Endothelial cell of umbilical vein (primary cell): ENCODE measurements around the gene ADAM10. TPM values are rescaled to one million over a fixed set of nuclear protein-coding genes. Genes with fewer than 3 reads are reported as not detected.

Experiments used
- BruUV-seq: library from RNA; stranded (reverse); fragments of 400-500 nt; replicated peaks from 2 replicates; lab custom pipeline; 2021; lab: Mats Ljungman, UMichigan
- CTCF ChIA-PET: fragments of 300-600, 350-600 bp; sonication (Branson Sonifier 250); formaldehyde crosslinking; loops from one replicate; lab custom pipeline; 2021; ENCODE audit warnings: antibody characterized with exemption, inconsistent platforms; lab: Charles Lee
- POLR2A ChIA-PET: fragments of 300-600, 350-600 bp; sonication (Branson Sonifier 250); formaldehyde crosslinking; loops from one replicate; lab custom pipeline; 2021; ENCODE audit warnings: antibody characterized with exemption, inconsistent platforms; lab: Charles Lee
- DNase-seq: peaks from one replicate; pipeline ENCODE4 v3.0.0-alpha.2; 2011; ENCODE audit warnings: low read depth, low spot score
- FAIRE-seq: peaks from 2 replicates; lab custom pipeline; 2011; peaks lifted over from hg19 to GRCh38; lab: Jason Lieb, UNC
- H2AFZ ChIP-seq: 2 replicates; pipeline ENCODE4 v1.6.0; 2012; ENCODE audit warnings: low read depth, low read length, control low read depth, inconsistent platforms
- H3K27ac ChIP-seq: 2 replicates; pipeline ENCODE4 v1.5.1; 2011; ENCODE audit warnings: low read depth, mild to moderate bottlenecking, control low read depth, low read length, moderate library complexity; ENCODE audit not compliant: insufficient read depth
- H3K27me3 ChIP-seq, 2 experiments: 2 replicates each; pipeline versions ENCODE4 v1.6.0 to v1.6.1; 2011; ENCODE audit warnings: low read length in 2 of 2, mixed read lengths in 1 of 2; ENCODE audit not compliant: control insufficient read depth in 2 of 2, insufficient read depth in 2 of 2
- H3K36me3 ChIP-seq, 2 experiments: 2 replicates in 1 of 2; 3 replicates in 1 of 2; pipeline ENCODE4 v1.5.1; 2011; ENCODE audit warnings: low read length in 2 of 2, mild to moderate bottlenecking in 1 of 2, moderate library complexity in 1 of 2; ENCODE audit not compliant: control insufficient read depth in 2 of 2, insufficient read depth in 2 of 2; ENCODE audit errors: extremely low read depth in 1 of 2
- H3K4me1 ChIP-seq: 3 replicates; pipeline ENCODE4 v1.5.1; 2011; ENCODE audit warnings: mild to moderate bottlenecking, low read length; ENCODE audit not compliant: control insufficient read depth, insufficient read depth; ENCODE audit errors: extremely low read depth
- H3K4me2 ChIP-seq: 2 replicates; pipeline ENCODE4 v1.6.1; 2011; ENCODE audit warnings: low read length, control low read depth, mixed read lengths; ENCODE audit not compliant: insufficient read depth
- H3K4me3 ChIP-seq, 3 experiments: fragments of 200-600 bp in 1 of 3; sonication (generic), shearing (Covaris generic) in 1 of 3; replicated peaks in 1 of 3; 2 replicates each; pipeline ENCODE4 v1.5.1; 2011 to 2016; ENCODE audit warnings: control low read depth in 3 of 3, low read length in 3 of 3, mild to moderate bottlenecking in 2 of 3, inconsistent platforms in 1 of 3, low read depth in 1 of 3, moderate library complexity in 1 of 3; ENCODE audit not compliant: insufficient read depth in 1 of 3
- H3K79me2 ChIP-seq: 2 replicates; pipeline ENCODE4 v1.6.0; 2012; ENCODE audit warnings: low read length, inconsistent platforms; ENCODE audit not compliant: control insufficient read depth, insufficient read depth
- H3K9ac ChIP-seq: replicated peaks from 2 replicates; pipeline ENCODE3; 2011; ENCODE audit warnings: low read length, control low read depth; ENCODE audit not compliant: insufficient read depth; ENCODE audit errors: extremely low read depth
- H3K9me1 ChIP-seq: replicated peaks from 3 replicates; pipeline ENCODE4 v1.6.0; 2011; ENCODE audit warnings: mild to moderate bottlenecking, low read length; ENCODE audit not compliant: control insufficient read depth, insufficient read depth; ENCODE audit errors: extremely low read depth
- H3K9me3 ChIP-seq: replicated peaks from 2 replicates; pipeline ENCODE4 v1.5.1; 2012; ENCODE audit warnings: low read length, inconsistent platforms; ENCODE audit not compliant: control insufficient read depth, insufficient read depth
- H4K20me1 ChIP-seq: replicated peaks from 2 replicates; pipeline ENCODE3; 2011; ENCODE audit warnings: mild to moderate bottlenecking, low read length; ENCODE audit not compliant: control insufficient read depth, insufficient read depth; ENCODE audit errors: extremely low read depth
- CTCF ChIP-seq, 2 donors: IDR thresholded peaks; 1 replicate in 1 of 2; 2 replicates in 1 of 2; pipeline ENCODE4 v1.5.1; 2011; ENCODE audit warnings: low read length in 2 of 2, mild to moderate bottlenecking in 2 of 2, moderate library complexity in 2 of 2, control low read depth in 1 of 2, inconsistent platforms in 1 of 2, low read depth in 1 of 2; ENCODE audit not compliant: insufficient read depth in 1 of 2; ENCODE audit errors: extremely low read depth in 1 of 2
- EZH2 ChIP-seq: IDR thresholded peaks from 2 replicates; pipeline ENCODE4 v1.6.1; 2012; ENCODE audit warnings: borderline replicate concordance, low read depth, mild to moderate bottlenecking, moderate library complexity, low read length, inconsistent platforms; ENCODE audit not compliant: severe bottlenecking
- FOS ChIP-seq: IDR thresholded peaks from 2 replicates; pipeline ENCODE4 v1.6.1; 2011; ENCODE audit warnings: mild to moderate bottlenecking, low read length, moderate library complexity, borderline replicate concordance; ENCODE audit not compliant: insufficient read depth
- JUN ChIP-seq: IDR thresholded peaks from 2 replicates; pipeline ENCODE4 v1.6.1; 2011; ENCODE audit warnings: borderline replicate concordance, low read depth; ENCODE audit not compliant: insufficient read length, insufficient read depth
- MYC ChIP-seq: IDR thresholded peaks from one replicate; pipeline ENCODE4 v1.6.1; 2011; ENCODE audit warnings: mild to moderate bottlenecking, low read depth, low read length
- POLR2A ChIP-seq: IDR thresholded peaks from 2 replicates; pipeline ENCODE4 v1.6.1; 2012; ENCODE audit warnings: low read depth, mild to moderate bottlenecking, control low read depth, low read length
- POLR2AphosphoS5 ChIP-seq: IDR thresholded peaks from 2 replicates; pipeline ENCODE4 v1.6.1; 2012; ENCODE audit warnings: low read depth, mild to moderate bottlenecking, control low read depth, low read length, moderate library complexity; ENCODE audit not compliant: insufficient read depth
- dilution Hi-C: fragments of 300-500 bp; cut with MboI; formaldehyde crosslinking; loops from one replicate; pipeline ENCODE4 v1.15.0; 2019; ENCODE audit warnings: low sequenced_read_pairs; ENCODE audit not compliant: extremely low pct_ligation_motif_present
- intact Hi-C: fragments of 100-400 bp; cut with micrococcal nuclease; formaldehyde crosslinking; loops from one replicate; pipeline ENCODE4 v1.10.0; 2022
- polyA plus RNA-seq, 4 experiments: library from polyadenylated mRNA; depleted of rRNA in 3 of 4; stranded (reverse) in 3 of 4; unstranded in 1 of 4; fragments of >200 nt; gene quantifications; 2 replicates each; pipeline versions ENCODE4 v1.2.1 to v1.2.3, GENCODE V29; 2011 to 2012; ENCODE audit warnings: missing spikeins in 1 of 4
- total RNA-seq: library from RNA; stranded (reverse); gene quantifications from 2 replicates; pipeline ENCODE4 v1.2.3, GENCODE V29; 2021

The ADAM10 gene
- total and polyA plus RNA-seq, 2 donors (not counting 3 experiments of a cell fraction or from before 2014, with no cell fraction given), result 91.3 to 203 TPM

GRCh38 chr15:58553365-58553918 lies 196.1 kb downstream of the ADAM10 start:
- no peak overlapping the region for H3K4me3 ChIP-seq
- H3K27ac ChIP-seq, result no peak overlapping the region
- no peaks in the 10 kb centered on the region for H4K20me1 ChIP-seq
- no peak for TF ChIP-seq POLR2AphosphoS5
- no peak for TF ChIP-seq CTCF (IDR thresholded peaks at IDR 0.05; ENCODE audit: extremely low read depth in 1 of 2, insufficient read depth in 1 of 2, low read depth in 1 of 2, low read length in 2 of 2)
- no peak for TF ChIP-seq JUN
- TF ChIP-seq EZH2, result no peak
- TF ChIP-seq FOS, result no peak
- no peak for TF ChIP-seq POLR2A
- no peak for TF ChIP-seq MYC
- H2AFZ ChIP-seq, result no peak overlapping the region
- no peaks in the 10 kb centered on the region for H3K36me3 ChIP-seq
- no peak for DNase-seq
- ChIA-PET CTCF (no interaction called here), POLR2A (no interaction called here)
- no peak overlapping the region for H3K9ac ChIP-seq
- H3K4me1 ChIP-seq, result peaks cover 12% of the 10 kb centered on the region
- no peaks in the 10 kb centered on the region for H3K9me3 ChIP-seq
- BruUV-seq, result no TSS peak
- dilution Hi-C loops (no loop called here), intact Hi-C loops (no loop called here)
- H3K79me2 ChIP-seq, result no peaks in the 10 kb centered on the region
- H3K9me1 ChIP-seq, result no peaks in the 10 kb centered on the region
- no peak overlapping the region for H3K4me2 ChIP-seq
- no peak for FAIRE-seq
- no peaks in the 10 kb centered on the region for H3K27me3 ChIP-seq
